ENCODE results near the gene RPS6KA5. TPM values are rescaled to one million over a fixed set of nuclear protein-coding genes. Genes with fewer than 3 reads are reported as not detected.

Gene RPS6KA5
- total RNA-seq, 2 experiments from 2014 or later = 28.0 to 29.8 TPM

DNA sequence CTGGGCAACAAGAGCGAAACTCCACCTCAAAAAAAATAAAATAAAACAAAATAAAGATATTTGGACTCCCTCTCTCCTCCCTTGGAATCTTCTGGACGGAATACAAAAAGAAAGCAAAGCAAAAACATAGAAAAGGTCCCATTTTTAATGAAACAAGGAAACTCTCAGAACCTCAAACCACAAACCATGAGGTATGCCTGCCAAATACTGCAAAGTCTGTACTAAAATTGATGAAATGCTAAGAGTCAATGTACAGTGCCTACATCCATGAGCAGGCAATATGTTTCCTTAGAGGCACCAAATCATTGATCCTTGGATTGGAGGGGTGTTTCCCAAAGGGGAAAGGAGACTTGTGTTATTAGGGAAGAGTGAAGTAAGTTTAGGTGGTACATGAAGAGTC is 8.2 kb upstream of the RPS6KA5 start:
- no peak for TF ChIP-seq CTCF (IDR thresholded peaks at IDR 0.05)

DNA sequence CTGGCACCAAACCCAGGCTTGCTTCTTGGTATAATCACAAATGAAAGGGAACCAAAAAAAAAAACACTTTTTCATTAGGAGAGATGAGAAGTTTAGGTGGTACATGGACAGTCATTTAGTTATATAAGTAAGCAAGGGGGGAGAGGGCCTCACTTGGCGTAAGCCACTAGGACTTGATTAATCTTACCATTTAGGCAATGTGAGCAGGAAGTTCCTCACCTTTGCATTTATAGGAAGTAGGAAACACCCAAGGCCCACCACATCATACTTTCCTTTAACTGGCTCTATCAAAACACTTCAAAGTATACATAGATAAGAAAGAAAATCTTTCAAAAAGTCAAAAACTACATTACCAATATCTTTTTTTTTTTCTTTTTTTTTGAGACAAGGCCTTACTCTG is 6.7 kb upstream of the RPS6KA5 start:
- H3K4me1 ChIP-seq (ENCODE audit: insufficient read depth, low read length) = peaks cover 73% of the 10 kb centered on the region
- Mint-ChIP-seq H3K36me3 (ENCODE audit: low read depth) (no peaks in the 10 kb centered on the region), H3K4me3 (peak overlapping the region; percentile 34), H3K9me3 (no peaks in the 10 kb centered on the region), H3K4me1 (ENCODE audit: low read depth) (peaks cover 79% of the 10 kb centered on the region), H3K27ac (peak overlapping the region; percentile 68), H3K27me3 (no peaks in the 10 kb centered on the region)
- no peaks in the 10 kb centered on the region for H3K27me3 ChIP-seq (ENCODE audit: control insufficient read depth in 1 of 2, insufficient read depth in 2 of 2, low read length in 2 of 2)
- ChIA-PET POLR2A (interaction anchor here (1.2 to 2.6 kb wide), 3 partner anchors 11 to 47 kb away, joined by 4 to 17 read pairs (median 4); no protein-coding TSS in a partner anchor), CTCF (interaction anchor here (0.7 to 1.0 kb wide), 2 partner anchors 72 to 106 kb away, joined by 3 read pairs; no protein-coding TSS in a partner anchor)
- no peak for TF ChIP-seq CTCF (IDR thresholded peaks at IDR 0.05)
- H3K9me3 ChIP-seq (ENCODE audit: control insufficient read depth in 1 of 2, insufficient read depth in 1 of 2, low read length in 2 of 2) = no peaks in the 10 kb centered on the region
- DNase-seq = peak in 6 of 14 experiments; percentile 16 to 84 (median 49)
- no peak overlapping the region for H3K4me3 ChIP-seq (ENCODE audit: low read length)
- peak; percentile 63 for ATAC-seq (ENCODE audit: poor library complexity)
- intact Hi-C loops (cut with DNase I, micrococcal nuclease) = loop anchor here in 1 of 2 experiments (10.0 kb wide), 1 partner anchor 178 kb away; the partner anchor contains the start of gene GPR68
- no peaks in the 10 kb centered on the region for H3K36me3 ChIP-seq (ENCODE audit: insufficient read depth, low read length)
- H3K27ac ChIP-seq (ENCODE audit: low read depth in 1 of 2, low read length in 2 of 2) = peak overlapping the region; percentile 14 to 48

More for the DNA sequence above, 8.2 kb upstream of the RPS6KA5 start:
- no peaks in the 10 kb centered on the region for H3K27me3 Mint-ChIP-seq
- no peaks in the 10 kb centered on the region for H3K9me3 Mint-ChIP-seq
- H3K36me3 Mint-ChIP-seq (ENCODE audit: low read depth) = no peaks in the 10 kb centered on the region
- Histone ChIP-seq H3K4me1 (ENCODE audit: insufficient read depth, low read length) (peaks cover 62% of the 10 kb centered on the region), H3K9me3 (ENCODE audit: control insufficient read depth in 1 of 2, insufficient read depth in 1 of 2, low read length in 2 of 2) (no peaks in the 10 kb centered on the region), H3K27ac (ENCODE audit: low read depth in 1 of 2, low read length in 2 of 2) (no peak overlapping the region), H3K4me3 (ENCODE audit: low read length) (no peak overlapping the region), H3K36me3 (ENCODE audit: insufficient read depth, low read length) (no peaks in the 10 kb centered on the region), H3K27me3 (ENCODE audit: control insufficient read depth in 1 of 2, insufficient read depth in 2 of 2, low read length in 2 of 2) (no peaks in the 10 kb centered on the region)
- H3K4me1 Mint-ChIP-seq (ENCODE audit: low read depth) = peaks cover 67% of the 10 kb centered on the region
- CTCF ChIA-PET = interaction anchor here (1.2 kb wide), 1 partner anchor 9 kb away, joined by 5 read pairs; no protein-coding TSS in a partner anchor
- peak; percentile 24 for ATAC-seq (ENCODE audit: poor library complexity)
- POLR2A ChIA-PET = interaction anchor here (2.2 kb wide), 1 partner anchor 46 kb away, joined by 10 read pairs; the partner anchor contains the start of gene DGLUCY
- intact Hi-C loops (cut with DNase I, micrococcal nuclease) = loop anchor here in 1 of 2 experiments (10.0 kb wide), 1 partner anchor 176 kb away; the partner anchor contains the start of gene GPR68
- H3K27ac Mint-ChIP-seq = peak overlapping the region; percentile 68
- peak in 3 of 14 experiments; percentile 21 to 65 (median 36) for DNase-seq
- peak overlapping the region; percentile 83 for H3K4me3 Mint-ChIP-seq

GRCh38 chr14:91065266-91065665 is 4.8 kb upstream of the RPS6KA5 start:
- Mint-ChIP-seq H3K27me3 (no peaks in the 10 kb centered on the region), H3K4me3 (no peak overlapping the region), H3K27ac (peak overlapping the region; percentile 80), H3K9me3 (no peaks in the 10 kb centered on the region), H3K36me3 (ENCODE audit: low read depth) (no peaks in the 10 kb centered on the region), H3K4me1 (ENCODE audit: low read depth) (peaks cover 74% of the 10 kb centered on the region)
- intact Hi-C loops (cut with DNase I, micrococcal nuclease) = loop anchor here in 1 of 2 experiments (10.0 kb wide), 1 partner anchor 180 kb away; the partner anchor contains the start of gene GPR68
- Histone ChIP-seq H3K36me3 (ENCODE audit: insufficient read depth, low read length) (no peaks in the 10 kb centered on the region), H3K9me3 (ENCODE audit: control insufficient read depth in 1 of 2, insufficient read depth in 1 of 2, low read length in 2 of 2) (no peaks in the 10 kb centered on the region), H3K4me1 (ENCODE audit: insufficient read depth, low read length) (peaks cover 87% of the 10 kb centered on the region), H3K4me3 (ENCODE audit: low read length) (no peak overlapping the region), H3K27me3 (ENCODE audit: control insufficient read depth in 1 of 2, insufficient read depth in 2 of 2, low read length in 2 of 2) (no peaks in the 10 kb centered on the region), H3K27ac (ENCODE audit: low read depth in 1 of 2, low read length in 2 of 2) (no peak overlapping the region)
- DNase-seq (no peak), ATAC-seq (ENCODE audit: poor library complexity) (no peak)
- no peak for TF ChIP-seq CTCF (IDR thresholded peaks at IDR 0.05)
- ChIA-PET POLR2A (interaction anchor here (1.0 to 2.6 kb wide), 2 partner anchors 13 to 49 kb away, joined by 3 to 17 read pairs; partner anchors contain the start of gene DGLUCY), CTCF (no interaction called here)
